H1 (cell line): ENCODE results near the gene ZGLP1. TPM values are rescaled to one million over a fixed set of nuclear protein-coding genes. Genes with fewer than 3 reads are reported as not detected.

Experiments used
- CTCF ChIA-PET: fragments of 300-600 bp; sonication (Branson Sonifier 250); formaldehyde crosslinking; loops from one replicate; lab custom pipeline; 2021; ENCODE audit not compliant: partially characterized antibody; lab: Charles Lee
- POLR2A ChIA-PET: fragments of 300-600 bp; sonication (Branson Sonifier 250); formaldehyde crosslinking; loops from one replicate; lab custom pipeline; 2021; ENCODE audit warnings: inconsistent platforms; ENCODE audit not compliant: partially characterized antibody; lab: Charles Lee
- DNase-seq, 2 experiments: peaks; one replicate each; pipeline versions ENCODE4 v3.0.0 to v3.0.0-alpha.2; 2010 to 2022; ENCODE audit warnings: low spot score in 2 of 2, low read depth in 1 of 2, mixed read lengths in 1 of 2
- FAIRE-seq: peaks from 2 replicates; lab custom pipeline; 2011; peaks lifted over from hg19 to GRCh38; lab: Jason Lieb, UNC
- H2AFZ ChIP-seq: 2 replicates; pipeline ENCODE4 v1.8.1; 2012; ENCODE audit warnings: low read length, inconsistent platforms
- H2AK5ac ChIP-seq: 2 replicates; pipeline ENCODE4 v1.6.1; 2013; ENCODE audit warnings: low read depth, low read length
- H2BK120ac ChIP-seq: replicated peaks from 2 replicates; pipeline ENCODE3; 2013; ENCODE audit warnings: low read depth, low read length, inconsistent platforms
- H2BK12ac ChIP-seq: 2 replicates; pipeline ENCODE4 v1.6.1; 2013; ENCODE audit warnings: low read depth, low read length
- H2BK15ac ChIP-seq: 2 replicates; pipeline ENCODE4 v1.6.1; 2013; ENCODE audit warnings: low read length
- H2BK20ac ChIP-seq: 2 replicates; pipeline ENCODE4 v1.6.1; 2013; ENCODE audit warnings: low read length
- H2BK5ac ChIP-seq: 2 replicates; pipeline ENCODE4 v1.6.1; 2013; ENCODE audit warnings: low read depth, low read length
- H3K14ac ChIP-seq: 2 replicates; pipeline ENCODE4 v1.6.1; 2013; ENCODE audit warnings: inconsistent platforms; ENCODE audit not compliant: insufficient read length
- H3K18ac ChIP-seq: 2 replicates; pipeline ENCODE4 v1.6.1; 2013; ENCODE audit warnings: low read length; ENCODE audit errors: extremely low read depth
- H3K23ac ChIP-seq: 2 replicates; pipeline ENCODE4 v1.6.1; 2013; ENCODE audit warnings: inconsistent platforms; ENCODE audit not compliant: insufficient read length
- H3K23me2 ChIP-seq: 2 replicates; pipeline ENCODE4 v1.6.1; 2013; ENCODE audit warnings: low read depth, low read length
- H3K27ac ChIP-seq: 2 replicates; pipeline ENCODE4 v1.6.1; 2011; ENCODE audit warnings: low read depth, low read length, inconsistent platforms
- H3K27me3 ChIP-seq, 4 experiments: replicated peaks in 1 of 4; 1 replicate in 1 of 4; 2 replicates in 3 of 4; pipeline versions ENCODE4 v1.6.1 to v1.8.1; 2011 to 2013; ENCODE audit warnings: low read length in 3 of 4, mild to moderate bottlenecking in 3 of 4, inconsistent platforms in 2 of 4, mixed read lengths in 2 of 4, moderate library complexity in 1 of 4; ENCODE audit not compliant: control insufficient read depth in 3 of 4, insufficient read depth in 3 of 4; ENCODE audit errors: extremely low read depth in 1 of 4
- H3K36me3 ChIP-seq, 4 experiments: 2 replicates each; pipeline versions ENCODE4 v1.6.1 to v1.8.1; 2011 to 2013; ENCODE audit warnings: mild to moderate bottlenecking in 4 of 4, low read length in 3 of 4, moderate library complexity in 2 of 4, control low read depth in 1 of 4, inconsistent platforms in 1 of 4; ENCODE audit not compliant: insufficient read depth in 4 of 4, control insufficient read depth in 2 of 4
- H3K4ac ChIP-seq: replicated peaks from 2 replicates; pipeline ENCODE3; 2013; ENCODE audit warnings: low read length, low read depth, mixed read lengths, inconsistent platforms; ENCODE audit not compliant: insufficient read length
- H3K4me1 ChIP-seq, 4 experiments: replicated peaks in 1 of 4; 1 replicate in 1 of 4; 2 replicates in 3 of 4; pipeline versions ENCODE4 v1.6.1 to v1.8.1; 2011 to 2013; ENCODE audit warnings: low read length in 3 of 4, inconsistent platforms in 2 of 4, mixed read lengths in 1 of 4; ENCODE audit not compliant: insufficient read depth in 4 of 4, control insufficient read depth in 3 of 4
- H3K4me2 ChIP-seq, 2 experiments: 2 replicates each; pipeline versions ENCODE4 v1.6.1 to v1.8.1; 2011 to 2013; ENCODE audit warnings: low read depth in 2 of 2, low read length in 2 of 2, control low read depth in 1 of 2, inconsistent platforms in 1 of 2, mild to moderate bottlenecking in 1 of 2; ENCODE audit not compliant: insufficient read depth in 1 of 2
- H3K4me3 ChIP-seq, 4 experiments: fragments of 200-600, 300-600 bp in 1 of 4; sonication (generic), shearing (Covaris generic), sonication (Bioruptor Twin) in 1 of 4; 2 replicates each; pipeline versions ENCODE4 v1.5.1 to v1.8.1; 2011 to 2016; ENCODE audit warnings: low read length in 4 of 4, low read depth in 3 of 4, control low read depth in 2 of 4, inconsistent platforms in 2 of 4, mild to moderate bottlenecking in 2 of 4, mixed read lengths in 1 of 4, moderate library complexity in 1 of 4; ENCODE audit not compliant: insufficient read depth in 2 of 4; ENCODE audit errors: extremely low read depth in 1 of 4
- H3K56ac ChIP-seq: replicated peaks from 2 replicates; pipeline ENCODE3; 2013; ENCODE audit warnings: low read depth, mild to moderate bottlenecking, mixed read lengths, low read length, inconsistent platforms; ENCODE audit not compliant: insufficient read length
- H3K79me1 ChIP-seq: 2 replicates; pipeline ENCODE4 v1.6.1; 2013; ENCODE audit warnings: low read depth, low read length, control low read depth
- H3K79me2 ChIP-seq, 2 experiments: 2 replicates each; pipeline versions ENCODE4 v1.6.1 to v1.8.1; 2012 to 2013; ENCODE audit warnings: low read length in 2 of 2, mild to moderate bottlenecking in 2 of 2, inconsistent platforms in 1 of 2; ENCODE audit not compliant: insufficient read depth in 2 of 2, control insufficient read depth in 1 of 2
- H3K9ac ChIP-seq, 4 experiments: replicated peaks in 1 of 4; 1 replicate in 1 of 4; 2 replicates in 3 of 4; pipeline versions ENCODE4 v1.6.1 to v1.8.1; 2011 to 2013; ENCODE audit warnings: low read depth in 3 of 4, low read length in 3 of 4, control low read depth in 2 of 4, mild to moderate bottlenecking in 2 of 4, moderate library complexity in 2 of 4, inconsistent platforms in 1 of 4; ENCODE audit errors: extremely low read depth in 1 of 4
- H3K9me3 ChIP-seq, 2 experiments: 2 replicates each; pipeline versions ENCODE4 v1.6.1 to v1.8.1; 2012 to 2013; ENCODE audit warnings: mild to moderate bottlenecking in 2 of 2, moderate library complexity in 2 of 2, control low read depth in 1 of 2, inconsistent platforms in 1 of 2, low read depth in 1 of 2, low read length in 1 of 2, mixed read lengths in 1 of 2; ENCODE audit not compliant: insufficient read depth in 2 of 2
- H4K20me1 ChIP-seq, 2 experiments: replicated peaks in 1 of 2; 2 replicates each; pipeline versions ENCODE3 to v1.8.1; 2011 to 2013; ENCODE audit warnings: inconsistent platforms in 2 of 2, low read length in 2 of 2, mild to moderate bottlenecking in 1 of 2; ENCODE audit not compliant: insufficient read depth in 2 of 2, control insufficient read depth in 1 of 2
- H4K5ac ChIP-seq: 2 replicates; pipeline ENCODE4 v1.6.1; 2013; ENCODE audit warnings: low read length, low read depth, mixed read lengths, inconsistent platforms; ENCODE audit not compliant: insufficient read length
- H4K8ac ChIP-seq: 2 replicates; pipeline ENCODE4 v1.8.0; 2013; ENCODE audit warnings: mild to moderate bottlenecking, moderate library complexity, low read length, inconsistent platforms; ENCODE audit not compliant: insufficient read depth; ENCODE audit errors: extremely low read depth
- H4K91ac ChIP-seq: replicated peaks from 2 replicates; pipeline ENCODE3; 2013; ENCODE audit warnings: low read length, mixed read lengths, inconsistent platforms; ENCODE audit not compliant: insufficient read length
- ATF3 ChIP-seq: IDR thresholded peaks from 2 replicates; pipeline ENCODE4 v1.6.1; 2011; ENCODE audit warnings: low read depth, mild to moderate bottlenecking, low read length; ENCODE audit not compliant: insufficient read depth
- CTCF ChIP-seq, 3 experiments: IDR thresholded peaks; 1 replicate in 2 of 3; 2 replicates in 1 of 3; pipeline versions ENCODE4 v1.5.1 to v1.6.1; 2011; ENCODE audit warnings: low read length in 3 of 3, mild to moderate bottlenecking in 3 of 3, inconsistent platforms in 2 of 3, low read depth in 1 of 3, moderate library complexity in 1 of 3; ENCODE audit not compliant: insufficient read depth in 1 of 3; ENCODE audit errors: control extremely low read depth in 1 of 3
- RAD21 ChIP-seq, 2 experiments: IDR thresholded peaks in 1 of 2; conservative IDR thresholded peaks in 1 of 2; 2 replicates each; pipeline ENCODE4 v1.6.1; 2011; ENCODE audit warnings: low read depth in 2 of 2, low read length in 2 of 2, improper control_type of control experiment in 1 of 2, inconsistent platforms in 1 of 2, mild to moderate bottlenecking in 1 of 2, moderate library complexity in 1 of 2
- WGBS, 2 experiments: shearing (Covaris generic) in 1 of 2; methylation state at CpG; one replicate each; pipeline versions ENCODE4 v1.1.6 to v1.1.7; 2013 to 2015; ENCODE audit warnings: low lambda C conversion rate in 2 of 2, mixed read lengths in 2 of 2, inconsistent platforms in 1 of 2, low coverage in 1 of 2, missing lambda C conversion rate in 1 of 2; ENCODE audit not compliant: insufficient replicate concordance in 2 of 2, insufficient coverage in 1 of 2, insufficient read length in 1 of 2; ENCODE audit errors: extremely low coverage in 1 of 2, missing lambda C conversion rate in 1 of 2; 5-methylcytosine and 5-hydroxymethylcytosine counted together
- polyA plus RNA-seq, 7 experiments: library from polyadenylated mRNA; depleted of rRNA in 3 of 7; stranded (reverse) in 5 of 7; unstranded in 2 of 7; fragments of >200 nt in 5 of 7; fragments of 200-250 nt in 2 of 7; gene quantifications; 1 replicate in 5 of 7; 2 replicates in 1 of 7; 4 replicates in 1 of 7; pipeline versions ENCODE4 v1.2.1 to v1.2.3, GENCODE V29; 2011 to 2013; ENCODE audit warnings: missing spikeins in 2 of 7, mixed read lengths in 2 of 7
- total RNA-seq: library from RNA; stranded (reverse); fragmentation: NEBNext Ultra II Directional; extraction: Animal tissue kit (Norgen Biotek cat#: 25700); gene quantifications from 2 replicates; pipeline ENCODE4 v1.2.1, GENCODE V29; 2021

The ZGLP1 gene
- total and polyA plus RNA-seq, 2 of the 8 experiments (the other 6 are each of a cell fraction or from before 2014, with no cell fraction given) = 4.2 to 5.1 TPM

- Histone ChIP-seq H4K91ac (no peak overlapping the region), H2AK5ac (peak overlapping the region; percentile 39; the same call in 1 of the 2 replicates), H3K4me1 (peaks cover 0 to 39% (median 19%) of the 10 kb centered on the region in 4 experiments; a peak in 6 of 7 replicates), H3K36me3 (no peaks in the 10 kb centered on the region), H3K23ac (no peak overlapping the region), H3K9ac (no peak overlapping the region; a peak in 1 of 7 replicates), H3K79me2 (no peaks in the 10 kb centered on the region), H3K4ac (no peak overlapping the region), H4K8ac (no peak overlapping the region), H4K20me1 (peaks cover 0 to 26% of the 10 kb centered on the region in 2 experiments), H3K9me3 (no peaks in the 10 kb centered on the region), H2BK5ac (no peak overlapping the region), H2BK12ac (peak overlapping the region; percentile 11; the same call in 1 of the 2 replicates), H3K27me3 (peaks cover 50 to 79% (median 73%) of the 10 kb centered on the region in 4 experiments), H4K5ac (no peak overlapping the region), H3K56ac (no peak overlapping the region), H2BK15ac (no peak overlapping the region), H3K14ac (no peak overlapping the region), H2BK120ac (no peak overlapping the region), H3K27ac (no peak overlapping the region), H3K4me3 (no peak overlapping the region), H3K18ac (no peak overlapping the region), H2AFZ (no peak overlapping the region)
- DNase-seq = peak in 1 of 2 experiments; percentile 79
- POLR2A ChIA-PET = interaction anchor here (2.4 kb wide), 1 partner anchor 39 kb away, joined by 7 read pairs; the partner anchor contains the start of gene RAVER1
- 79% methylated on average over 25 of the region's 25 CpGs; no CpG with 5 or more reads in 1 of the 2 experiments for WGBS, 2 experiments
- CTCF ChIA-PET = interaction anchor here (0.7 to 3.7 kb wide), 7 partner anchors 12 to 1960 kb away, joined by 3 to 29 read pairs (median 5); partner anchors contain the start of genes CDC37 and ICAM1
- no peak for FAIRE-seq
- TF ChIP-seq RAD21 (IDR thresholded peaks at IDR 0.05 in 1 of 2, conservative IDR thresholded peaks at IDR 0.05 in 1 of 2; ENCODE audit: low read depth in 2 of 2, low read length in 2 of 2) = peak; percentile 11 to 40; a peak in 3 of 4 replicates
- TF ChIP-seq CTCF (IDR thresholded peaks at IDR 0.05; ENCODE audit: control extremely low read depth in 1 of 3, insufficient read depth in 1 of 3, low read depth in 1 of 3, low read length in 3 of 3) = peak in 2 of 3 experiments; percentile 21 to 29; a peak in 2 of 4 replicates
- no peak for TF ChIP-seq ATF3
- TF ChIP-seq, all 59 proteins: peak for 2
- Histone ChIP-seq H3K4me2 (peak overlapping the region in 1 of 2 experiments; percentile 84; a peak in 1 of 4 replicates), H2BK20ac (no peak overlapping the region), H3K79me1 (no peaks in the 10 kb centered on the region), H3K23me2 (peaks cover 30% of the 10 kb centered on the region; the same call in 1 of the 2 replicates)
These were observed 15.3 kb downstream of the ZGLP1 start for GRCh38 chr19:10294368-10294697.
